Measurements from ENCODE around the gene PALM.

GRCh38 chr19:726993-727956, 18.5 kb downstream of the PALM start:
- TF ChIP-seq CTCF (IDR thresholded peaks at IDR 0.05; ENCODE audit: low read length) (no peak), EZH2 (optimal IDR thresholded peaks at IDR 0.05; ENCODE audit: low read depth, low read length) (no peak), EZH2phosphoT487 (IDR thresholded peaks at IDR 0.05; ENCODE audit: low read length) (no peak)
